K562 (cell line): ENCODE results near the gene FGF22. TPM values are rescaled to one million over a fixed set of nuclear protein-coding genes. Genes with fewer than 3 reads are reported as not detected.

ENCODE experiments used
- ADNP ChIP-seq: fragments of 200-800 bp; sonication (Bioruptor generic); IDR thresholded peaks from 2 replicates; pipeline ENCODE4 v1.6.1; 2016; ENCODE audit warnings: missing genetic modification characterization, missing compliant biosample characterization
- CREB3L1 ChIP-seq: fragments of 450-650 bp; IDR thresholded peaks from 2 replicates; pipeline ENCODE4 v1.6.1; 2014; ENCODE audit warnings: low read depth, mild to moderate bottlenecking, moderate library complexity, borderline replicate concordance
- CREM ChIP-seq: IDR thresholded peaks from 2 replicates; pipeline ENCODE4 v1.6.1; 2014; ENCODE audit warnings: antibody characterized with exemption, low read depth
- GABPA ChIP-seq: fragments of 200-800 bp; sonication (Bioruptor generic); conservative IDR thresholded peaks from 2 replicates; pipeline ENCODE4 v1.6.1; 2016; ENCODE audit warnings: low read depth, missing genetic modification characterization, missing compliant biosample characterization
- HDAC1 ChIP-seq, 2 experiments: fragments of 450-650 bp; IDR thresholded peaks; 2 replicates each; pipeline ENCODE4 v1.6.1; 2016 to 2017; ENCODE audit warnings: inconsistent platforms in 1 of 2, mild to moderate bottlenecking in 1 of 2, moderate library complexity in 1 of 2
- MAZ ChIP-seq, 2 experiments: fragments of 450-650 bp in 1 of 2; sonication (generic) in 1 of 2; formaldehyde crosslinking; IDR thresholded peaks in 1 of 2; conservative IDR thresholded peaks in 1 of 2; 2 replicates each; pipeline versions ENCODE4 v1.4.0 to v1.5.0; 2020; ENCODE audit warnings: mild to moderate bottlenecking in 1 of 2, missing genetic modification reagents in 1 of 2
- MGA ChIP-seq: fragments of 450-650 bp; IDR thresholded peaks from 2 replicates; pipeline ENCODE4 v1.6.1; 2016; ENCODE audit warnings: mild to moderate bottlenecking, moderate library complexity
- POLR2A ChIP-seq: fragments of 450-650 bp; conservative IDR thresholded peaks from 2 replicates; pipeline ENCODE4 v1.6.1; 2016
- POLR2AphosphoS5 ChIP-seq: IDR thresholded peaks from 2 replicates; pipeline ENCODE4 v1.6.1; 2011; ENCODE audit warnings: mild to moderate bottlenecking, low read depth, low read length, moderate library complexity; ENCODE audit not compliant: control insufficient read depth, insufficient read depth
- RBM22 ChIP-seq: fragments of 200-400 bp; formaldehyde crosslinking; IDR thresholded peaks from 2 replicates; pipeline ENCODE4 v1.6.1; 2018; ENCODE audit warnings: low read length, low read depth; ENCODE audit not compliant: poor library complexity, severe bottlenecking
- SP2 ChIP-seq: IDR thresholded peaks from 2 replicates; pipeline ENCODE4 v1.6.1; 2011; ENCODE audit warnings: mild to moderate bottlenecking, low read depth, low read length, moderate library complexity; ENCODE audit not compliant: poor library complexity, severe bottlenecking; ENCODE audit errors: extremely low read depth
- polyA plus RNA-seq, 8 experiments: library from polyadenylated mRNA; depleted of rRNA in 4 of 8; stranded (reverse) in 5 of 8; unstranded in 3 of 8; fragments of >200 nt; fragmentation: Nextera tagmentation in 2 of 8; fragmentation: Illumina TruSeq in 1 of 8; extraction: Ambion mirVana in 2 of 8; extraction: Trizol in 1 of 8; gene quantifications; 2 replicates each; pipeline versions ENCODE4 v1.2.1 to v1.2.3, GENCODE V29; 2011 to 2014; ENCODE audit warnings: inconsistent platforms in 1 of 8, missing spikeins in 1 of 8
- total RNA-seq, 7 experiments: library from RNA; depleted of rRNA in 6 of 7; stranded (reverse); fragments of >200 nt in 6 of 7; fragmentation: Illumina TruSeq in 2 of 7; extraction: Trizol in 2 of 7; gene quantifications; 2 replicates each; pipeline versions ENCODE4 v1.2.1 to v1.2.3, GENCODE V29; 2011 to 2021; ENCODE audit warnings: low replicate concordance in 1 of 7

FGF22 gene
- total and polyA plus RNA-seq, 9 of the 15 experiments (the other 6 are each of a cell fraction or from before 2014, with no cell fraction given) = 0.14 to 2.2 (median 0.86) TPM; not detected in 4

- TF ChIP-seq MGA (peak; percentile 37; the same call in 1 of the 2 replicates), POLR2A (peak; percentile 61; the same call in 1 of the 2 replicates), HDAC1 (IDR thresholded peaks at IDR 0.05) (peak in 1 of 2 experiments; percentile 39; a peak in 1 of 4 replicates), MAZ (CRISPR knock-in tag; conservative IDR thresholded peaks at IDR 0.05 in 1 of 2, IDR thresholded peaks at IDR 0.05 in 1 of 2) (peak in 1 of 2 experiments; percentile 90; a peak in 3 of 4 replicates), ADNP (peak; percentile 86), GABPA (peak; percentile 79), CREB3L1 (peak; percentile 38; the same call in 1 of the 2 replicates), RBM22 (peak; percentile 76), SP2 (peak; percentile 89), CREM (peak; percentile 47), POLR2AphosphoS5 (0 out of 2 replicates have a peak, but pooled peaks have one; percentile 49)
Measured at GRCh38 chr19:605061-605971, 34.4 kb upstream of the FGF22 start (continued).
